Fibroblast of skin of back (primary cell): Measurements from ENCODE around the gene HSD17B2.
A peak's percentile ranks its signal among the peaks of the same experiment; 100 is the strongest.
"Not testable (repeated sequence)": the region's sequence is repeated elsewhere in the genome, so short reads cannot be mapped to it uniquely, and the experiment has no call there.

Experiments used
- DNase-seq: peaks from one replicate; pipeline ENCODE4 v3.0.0-alpha.2; 2013

The HSD17B2 gene

DNA sequence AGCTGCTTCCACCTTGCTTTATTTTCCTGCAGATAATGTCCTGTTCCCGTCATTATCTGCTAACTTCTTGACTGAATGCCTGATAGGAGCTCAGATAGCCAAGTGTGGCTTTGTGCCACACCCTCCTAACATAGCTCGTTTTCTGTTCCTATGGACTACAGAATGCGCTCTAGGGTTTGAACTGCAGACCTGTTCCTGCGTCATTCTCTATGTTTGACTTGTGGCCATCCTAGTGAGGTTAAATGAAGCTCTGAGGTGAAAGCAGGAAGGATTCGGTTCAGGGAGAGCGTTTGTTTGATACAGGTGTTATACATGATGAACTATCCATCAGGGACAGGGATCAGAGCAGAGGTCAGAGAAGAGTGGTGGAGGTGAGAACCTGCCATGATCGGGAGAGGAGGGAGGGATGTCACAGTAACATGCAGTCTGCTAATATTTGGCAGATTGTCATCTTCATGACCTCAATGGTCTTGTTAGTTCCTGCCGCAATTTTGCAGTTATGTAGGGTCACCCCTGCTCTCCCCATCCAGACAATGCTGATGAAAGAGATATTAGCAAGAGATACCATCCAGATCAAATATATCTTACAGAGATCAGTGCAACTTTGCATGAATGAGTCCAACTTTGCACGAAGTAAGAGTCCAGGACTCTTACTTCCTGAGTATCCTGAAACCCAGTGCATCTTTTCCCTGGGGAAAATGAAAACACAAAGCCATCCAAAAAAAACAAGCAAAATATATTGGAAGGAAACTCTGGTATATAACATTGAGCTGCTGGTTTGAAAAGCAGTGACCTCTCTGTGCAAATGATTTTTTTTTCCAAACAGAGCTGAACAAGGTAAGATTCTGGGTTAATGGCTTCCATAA is 102.1 kb downstream of the HSD17B2 start:
- DNase-seq: peak; percentile 38

DNA sequence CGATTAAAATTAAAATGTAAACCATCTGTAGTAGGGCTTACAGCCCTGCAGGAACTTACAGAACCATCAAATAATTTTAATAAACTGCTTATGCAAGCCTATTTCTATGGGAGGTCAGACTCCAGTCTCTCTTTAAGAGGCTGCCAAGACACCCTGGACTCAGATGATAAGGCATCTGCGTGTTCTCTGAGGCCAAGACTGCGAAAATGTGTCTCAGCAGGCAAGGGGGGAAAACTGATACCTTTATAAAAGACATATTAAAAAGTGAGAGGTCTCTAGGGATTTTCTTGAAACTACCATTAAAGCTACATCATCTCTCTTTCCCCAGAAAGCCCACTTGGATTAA is 102.7 kb downstream of the HSD17B2 start:
- DNase-seq: no peak

GRCh38 chr16:82138478-82139285 is 103.6 kb downstream of the HSD17B2 start:
- DNase-seq: no peak

GRCh38 chr16:82139286-82139571 is 104.2 kb downstream of the HSD17B2 start:
- DNase-seq: not testable (repeated sequence)

DNA sequence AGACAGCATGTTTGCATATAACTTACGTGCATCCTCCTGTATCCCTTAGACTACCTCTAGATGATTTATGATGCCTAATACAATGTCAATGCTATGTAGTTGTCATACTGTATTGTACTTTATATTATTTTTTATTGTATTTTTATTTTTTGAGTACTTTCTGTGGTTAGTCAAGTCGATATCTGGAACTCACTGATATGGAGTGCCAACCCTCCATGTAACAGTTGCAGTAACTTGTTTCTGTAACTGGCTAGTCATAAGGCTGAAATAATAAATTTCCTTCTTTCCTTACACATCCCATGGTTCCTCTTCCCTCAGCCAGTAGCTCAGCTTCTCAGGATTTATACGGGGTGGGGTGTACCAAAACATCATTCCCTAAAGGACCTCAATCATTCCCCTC is 111.5 kb downstream of the HSD17B2 start:
- DNase-seq: no peak

DNA sequence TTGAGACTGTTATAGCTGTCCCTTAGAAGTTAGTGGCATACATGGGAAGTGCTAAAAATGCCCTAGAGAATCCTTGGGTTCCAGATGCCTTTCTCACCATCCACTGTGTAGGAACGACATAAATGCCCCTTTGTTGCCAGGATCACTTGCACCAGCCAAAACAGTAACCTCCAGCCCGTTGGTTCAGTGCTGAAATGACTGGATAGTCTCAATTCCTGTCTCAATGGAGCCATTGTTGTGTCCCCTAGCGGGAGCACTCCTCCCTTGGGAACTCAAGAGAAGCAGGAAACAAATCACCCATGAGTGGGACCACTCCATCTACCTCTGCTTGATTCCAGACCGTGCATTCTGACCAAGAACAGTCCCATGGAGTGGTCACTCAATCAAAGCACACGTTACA is 111.9 kb downstream of the HSD17B2 start:
- no peak for DNase-seq

DNA sequence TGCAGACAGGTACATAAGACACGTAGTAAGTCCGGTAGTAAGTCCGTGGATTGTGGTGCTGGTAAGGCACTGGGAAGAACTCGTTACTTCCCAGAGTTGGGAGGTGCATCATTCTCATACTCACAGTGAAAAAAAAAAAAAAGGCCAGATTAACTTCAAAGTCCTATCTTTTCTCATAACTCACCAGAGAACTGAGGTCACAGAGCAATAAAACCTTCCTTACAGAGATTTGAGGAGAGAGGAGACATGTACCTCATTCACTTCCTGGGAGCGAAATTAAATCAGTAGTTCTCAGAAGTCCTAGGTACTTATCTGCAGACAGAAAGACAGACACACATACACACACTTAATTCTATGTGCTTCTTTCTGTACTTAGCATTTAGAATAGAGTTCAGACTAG is 112.5 kb downstream of the HSD17B2 start:
- DNase-seq: no peak
